ENCODE results near the gene SMG7.

Gene SMG7

DNA sequence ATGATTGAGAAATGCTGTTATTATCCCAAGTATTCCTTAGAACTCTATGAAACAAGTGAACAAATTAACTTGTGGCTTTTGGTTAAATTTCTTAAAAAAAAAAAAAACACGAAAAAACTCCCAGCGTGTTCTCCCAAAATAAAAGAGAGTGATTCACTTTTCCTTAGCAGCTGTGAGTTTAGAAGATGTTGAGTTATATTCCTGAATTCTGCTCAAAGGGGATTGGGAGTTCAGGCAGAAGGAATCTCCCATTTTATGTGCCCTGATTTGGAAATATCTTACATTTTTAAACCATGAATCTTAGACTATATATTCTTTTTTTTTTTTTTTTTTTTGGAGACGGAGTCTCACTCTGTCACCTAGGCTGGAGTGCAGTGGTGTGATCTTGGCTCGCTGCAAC lies 34.3 kb downstream of the SMG7 start:
- H3K4me3 ChIP-seq (ENCODE audit: low read depth, low read length) = no peak overlapping the region
- TF ChIP-seq, protein P1, sequence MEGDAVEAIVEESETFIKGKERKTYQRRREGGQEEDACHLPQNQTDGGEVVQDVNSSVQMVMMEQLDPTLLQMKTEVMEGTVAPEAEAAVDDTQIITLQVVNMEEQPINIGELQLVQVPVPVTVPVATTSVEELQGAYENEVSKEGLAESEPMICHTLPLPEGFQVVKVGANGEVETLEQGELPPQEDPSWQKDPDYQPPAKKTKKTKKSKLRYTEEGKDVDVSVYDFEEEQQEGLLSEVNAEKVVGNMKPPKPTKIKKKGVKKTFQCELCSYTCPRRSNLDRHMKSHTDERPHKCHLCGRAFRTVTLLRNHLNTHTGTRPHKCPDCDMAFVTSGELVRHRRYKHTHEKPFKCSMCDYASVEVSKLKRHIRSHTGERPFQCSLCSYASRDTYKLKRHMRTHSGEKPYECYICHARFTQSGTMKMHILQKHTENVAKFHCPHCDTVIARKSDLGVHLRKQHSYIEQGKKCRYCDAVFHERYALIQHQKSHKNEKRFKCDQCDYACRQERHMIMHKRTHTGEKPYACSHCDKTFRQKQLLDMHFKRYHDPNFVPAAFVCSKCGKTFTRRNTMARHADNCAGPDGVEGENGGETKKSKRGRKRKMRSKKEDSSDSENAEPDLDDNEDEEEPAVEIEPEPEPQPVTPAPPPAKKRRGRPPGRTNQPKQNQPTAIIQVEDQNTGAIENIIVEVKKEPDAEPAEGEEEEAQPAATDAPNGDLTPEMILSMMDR (IDR thresholded peaks at IDR 0.05; ENCODE audit: low read depth, low read length, missing control alignments) = no peak
- no peak overlapping the region for H3K27ac ChIP-seq
- no peak for DNase-seq
- in situ Hi-C loops (cut with HindIII; ENCODE audit: low pct_ligation_motif_present, low sequenced_read_pairs) = no loop called here
- no peaks in the 10 kb centered on the region for H3K36me3 ChIP-seq (replicated peaks)
- H3K27me3 ChIP-seq (replicated peaks) = no peaks in the 10 kb centered on the region

DNA sequence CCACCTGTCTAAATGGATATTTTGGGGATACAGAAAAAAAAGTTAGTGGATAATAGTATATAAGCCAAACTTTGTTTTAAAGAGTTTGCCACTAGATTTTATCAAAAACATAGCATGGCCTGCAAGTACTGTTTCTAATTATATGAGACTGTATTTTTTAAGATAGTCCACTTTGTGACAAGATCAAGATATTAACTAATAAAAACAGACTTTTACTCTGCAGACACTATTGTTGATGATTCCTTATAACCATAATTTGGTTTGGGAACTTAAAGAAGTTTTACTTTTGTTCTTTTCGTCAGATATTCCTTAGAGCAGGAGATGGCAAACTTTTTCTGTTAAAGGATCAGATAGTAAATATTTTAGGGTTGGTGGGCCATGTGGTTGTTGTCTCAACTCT lies 36.4 kb downstream of the SMG7 start:
- no peaks in the 10 kb centered on the region for H3K27me3 ChIP-seq (replicated peaks)
- H3K27ac ChIP-seq = no peak overlapping the region
- TF ChIP-seq, protein P1 (IDR thresholded peaks at IDR 0.05; ENCODE audit: low read depth, low read length, missing control alignments) = no peak
- in situ Hi-C loops (cut with HindIII; ENCODE audit: low pct_ligation_motif_present, low sequenced_read_pairs) = no loop called here
- H3K4me3 ChIP-seq (ENCODE audit: low read depth, low read length) = no peak overlapping the region
- no peak for DNase-seq
- no peaks in the 10 kb centered on the region for H3K36me3 ChIP-seq (replicated peaks)

DNA sequence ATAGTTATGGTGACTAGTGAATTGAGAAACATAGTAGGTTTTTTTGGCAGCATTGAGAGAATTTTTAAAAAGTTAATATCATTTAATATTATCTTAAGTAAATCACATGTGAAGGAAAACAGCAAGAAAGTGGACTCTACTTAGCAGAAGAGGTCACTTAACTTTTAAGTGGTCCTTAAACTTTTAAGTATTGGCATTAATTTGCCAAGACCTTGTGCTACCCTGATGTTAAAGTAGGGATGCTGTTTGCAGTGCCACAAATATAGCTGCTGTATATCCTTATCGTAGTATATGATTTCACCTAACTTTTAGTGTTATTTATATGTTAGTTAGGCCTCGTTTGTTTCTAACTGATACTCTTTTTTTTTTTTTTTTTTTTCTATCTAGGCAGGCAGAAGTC lies 40.2 kb downstream of the SMG7 start:
- TF ChIP-seq, protein P1 (IDR thresholded peaks at IDR 0.05; ENCODE audit: low read depth, low read length, missing control alignments) = no peak
- in situ Hi-C loops (cut with HindIII; ENCODE audit: low pct_ligation_motif_present, low sequenced_read_pairs) = no loop called here
- Histone ChIP-seq H3K27ac (no peak overlapping the region), H3K27me3 (replicated peaks) (no peaks in the 10 kb centered on the region), H3K36me3 (replicated peaks) (no peaks in the 10 kb centered on the region), H3K4me3 (ENCODE audit: low read depth, low read length) (no peak overlapping the region)
- no peak for DNase-seq

DNA sequence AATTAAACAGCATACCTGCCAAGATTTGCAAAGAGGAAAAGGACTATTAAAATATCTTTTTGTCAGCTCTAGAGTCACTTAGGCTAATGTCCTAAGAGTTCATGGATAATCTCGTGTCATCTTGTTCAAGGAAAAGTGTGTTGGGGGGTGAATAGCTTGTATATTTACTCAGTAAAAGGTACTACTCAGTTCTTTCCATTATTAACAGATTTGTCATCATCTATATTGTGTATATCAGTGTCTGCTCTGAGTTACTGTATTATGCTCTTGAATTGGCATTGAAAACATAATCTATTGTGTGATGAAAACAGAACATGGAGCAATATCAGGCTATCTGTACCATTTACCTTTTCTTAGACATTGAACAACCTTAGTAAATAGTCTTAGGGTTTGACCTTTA lies 41.9 kb downstream of the SMG7 start:
- no peak for DNase-seq
- Histone ChIP-seq H3K4me3 (ENCODE audit: low read depth, low read length) (no peak overlapping the region), H3K36me3 (replicated peaks) (no peaks in the 10 kb centered on the region), H3K27ac (peak overlapping the region; percentile 75), H3K27me3 (replicated peaks) (no peaks in the 10 kb centered on the region)
- TF ChIP-seq, protein P1 (IDR thresholded peaks at IDR 0.05; ENCODE audit: low read depth, low read length, missing control alignments) = no peak
- in situ Hi-C loops (cut with HindIII; ENCODE audit: low pct_ligation_motif_present, low sequenced_read_pairs) = no loop called here

DNA sequence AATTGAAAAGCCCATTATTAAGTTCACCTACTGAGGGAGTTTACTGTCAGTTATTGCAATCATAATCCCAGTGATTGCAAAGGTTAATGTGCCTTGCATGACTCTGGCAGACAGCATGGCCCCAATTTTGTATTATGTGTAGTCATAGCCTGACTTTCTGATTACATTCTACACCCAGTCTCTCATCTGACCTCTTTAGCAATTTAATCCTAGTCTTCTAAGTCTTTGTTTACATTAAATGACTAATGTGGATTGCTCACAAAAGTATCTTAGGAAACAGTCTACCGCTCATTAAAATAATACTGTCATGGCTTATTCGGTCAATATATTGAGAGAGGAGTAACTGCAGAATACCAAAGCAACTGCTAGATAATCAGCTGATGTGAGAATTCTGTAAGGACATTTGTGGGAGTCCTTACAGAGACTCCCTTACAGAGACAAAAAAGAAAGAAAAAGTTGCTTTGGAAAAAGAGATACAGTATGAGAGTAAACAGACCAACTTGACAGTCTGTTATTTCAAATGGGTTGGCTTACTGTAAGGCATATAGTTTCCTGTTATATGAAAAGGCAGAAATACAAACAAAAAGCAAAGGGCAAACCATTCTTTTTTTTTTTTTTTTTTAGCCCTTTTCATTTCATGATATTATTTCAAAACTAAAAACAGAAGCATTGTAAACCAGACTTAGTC lies 42.8 kb downstream of the SMG7 start:
- H3K4me3 ChIP-seq (ENCODE audit: low read depth, low read length) = no peak overlapping the region
- DNase-seq = peak; percentile 66
- TF ChIP-seq, protein P1 (IDR thresholded peaks at IDR 0.05; ENCODE audit: low read depth, low read length, missing control alignments) = no peak
- peak overlapping the region; percentile 75 for H3K27ac ChIP-seq
- in situ Hi-C loops (cut with HindIII; ENCODE audit: low pct_ligation_motif_present, low sequenced_read_pairs) = no loop called here
- no peaks in the 10 kb centered on the region for H3K27me3 ChIP-seq (replicated peaks)
- no peaks in the 10 kb centered on the region for H3K36me3 ChIP-seq (replicated peaks)

DNA sequence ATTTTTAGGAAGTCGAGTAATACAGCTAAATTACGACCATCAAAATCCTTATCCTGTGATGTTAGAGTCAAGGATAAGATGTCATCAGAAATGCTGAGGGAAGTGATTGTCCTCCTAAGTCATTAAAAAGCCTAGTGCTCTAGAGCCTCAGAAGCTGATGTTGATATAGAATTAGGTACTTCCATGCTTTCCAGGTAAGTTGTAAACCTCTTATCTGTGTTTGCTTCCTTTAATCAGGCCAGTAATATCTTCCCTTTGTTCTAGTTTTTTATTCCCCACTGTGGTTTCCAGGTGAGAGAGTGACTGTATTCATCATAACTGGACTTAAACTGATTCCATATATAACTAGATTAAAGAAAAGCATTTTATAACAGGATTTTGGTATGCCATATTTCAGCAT lies 44.4 kb downstream of the SMG7 start:
- in situ Hi-C loops (cut with HindIII; ENCODE audit: low pct_ligation_motif_present, low sequenced_read_pairs) = no loop called here
- Histone ChIP-seq H3K27me3 (replicated peaks) (no peaks in the 10 kb centered on the region), H3K27ac (no peak overlapping the region), H3K36me3 (replicated peaks) (peaks cover 6% of the 10 kb centered on the region), H3K4me3 (ENCODE audit: low read depth, low read length) (no peak overlapping the region)
- DNase-seq = no peak
- TF ChIP-seq, protein P1 (IDR thresholded peaks at IDR 0.05; ENCODE audit: low read depth, low read length, missing control alignments) = no peak

Measured in brain microvascular endothelial cell (primary cell).